Keratinocyte (primary cell): ENCODE results near the gene FAM78A. TPM values are rescaled to one million over a fixed set of nuclear protein-coding genes. Genes with fewer than 3 reads are reported as not detected.

Source experiments
- DNase-seq: peaks from one replicate; pipeline ENCODE4 v3.0.0-alpha.2; 2011; ENCODE audit warnings: low read depth, missing footprints, low spot score
- FAIRE-seq: peaks from 2 replicates; lab custom pipeline; 2011; peaks lifted over from hg19 to GRCh38; lab: Jason Lieb, UNC
- H2AFZ ChIP-seq: 2 replicates; pipeline ENCODE4 v1.6.0; 2012; ENCODE audit warnings: low read length, control low read depth, inconsistent platforms; ENCODE audit not compliant: control insufficient read depth
- H3K27ac ChIP-seq: 2 replicates; pipeline ENCODE4 v1.5.1; 2011; ENCODE audit warnings: low read length; ENCODE audit not compliant: control insufficient read depth, insufficient read depth
- H3K27me3 ChIP-seq: 3 replicates; pipeline ENCODE4 v1.6.0; 2011; ENCODE audit warnings: low read length; ENCODE audit not compliant: control insufficient read depth, insufficient read depth; ENCODE audit errors: extremely low read depth
- H3K36me3 ChIP-seq, 2 experiments: 2 replicates in 1 of 2; 3 replicates in 1 of 2; pipeline ENCODE4 v1.5.1; 2011; ENCODE audit warnings: low read length in 2 of 2, mild to moderate bottlenecking in 1 of 2; ENCODE audit not compliant: control insufficient read depth in 2 of 2, insufficient read depth in 2 of 2; ENCODE audit errors: extremely low read depth in 1 of 2
- H3K4me1 ChIP-seq: 3 replicates; pipeline ENCODE4 v1.5.1; 2011; ENCODE audit warnings: low read length; ENCODE audit not compliant: control insufficient read depth, insufficient read depth; ENCODE audit errors: extremely low read depth
- H3K4me2 ChIP-seq: 3 replicates; pipeline ENCODE4 v1.6.0; 2011; ENCODE audit warnings: low read depth, low read length; ENCODE audit not compliant: control insufficient read depth, insufficient read depth; ENCODE audit errors: extremely low read depth
- H3K4me3 ChIP-seq, 3 experiments: fragments of 200-600 bp in 1 of 3; sonication (generic) in 1 of 3; 2 replicates in 2 of 3; 3 replicates in 1 of 3; pipeline ENCODE4 v1.5.1; 2011 to 2016; ENCODE audit warnings: low read length in 3 of 3, mild to moderate bottlenecking in 3 of 3, control low read depth in 2 of 3, inconsistent platforms in 1 of 3, low read depth in 1 of 3, mixed read lengths in 1 of 3, mixed run types in 1 of 3, moderate library complexity in 1 of 3; ENCODE audit not compliant: control insufficient read depth in 2 of 3, insufficient read depth in 2 of 3; ENCODE audit errors: extremely low read depth in 1 of 3
- H3K79me2 ChIP-seq: 2 replicates; pipeline ENCODE4 v1.6.0; 2012; ENCODE audit warnings: low read length; ENCODE audit not compliant: control insufficient read depth, insufficient read depth
- H3K9ac ChIP-seq: 3 replicates; pipeline ENCODE4 v1.6.0; 2011; ENCODE audit warnings: low read length; ENCODE audit not compliant: control insufficient read depth, insufficient read depth; ENCODE audit errors: extremely low read depth
- H3K9me1 ChIP-seq: 3 replicates; pipeline ENCODE4 v1.6.0; 2011; ENCODE audit warnings: low read length; ENCODE audit not compliant: control insufficient read depth, insufficient read depth; ENCODE audit errors: extremely low read depth
- H3K9me3 ChIP-seq: 2 replicates; pipeline ENCODE4 v1.5.1; 2012; ENCODE audit warnings: low read depth, low read length; ENCODE audit not compliant: control insufficient read depth
- H4K20me1 ChIP-seq: 3 replicates; pipeline ENCODE4 v1.6.0; 2011; ENCODE audit warnings: low read length; ENCODE audit not compliant: control insufficient read depth, insufficient read depth; ENCODE audit errors: extremely low read depth
- EZH2 ChIP-seq: IDR thresholded peaks from one replicate; pipeline ENCODE4 v1.6.1; 2012; ENCODE audit warnings: inconsistent platforms, mild to moderate bottlenecking, low read length, moderate library complexity
- dilution Hi-C: fragments of 300-500 bp; cut with MboI; formaldehyde crosslinking; loops from one replicate; pipeline ENCODE4 v1.7.0; 2020; ENCODE audit warnings: low sequenced_read_pairs; ENCODE audit not compliant: extremely low pct_ligation_motif_present
- polyA plus RNA-seq, 5 experiments: library from polyadenylated mRNA; depleted of rRNA in 3 of 5; stranded (reverse) in 3 of 5; stranded (forward) in 1 of 5; unstranded in 1 of 5; fragments of >200 nt; gene quantifications; 1 replicate in 1 of 5; 2 replicates in 3 of 5; 3 replicates in 1 of 5; pipeline versions ENCODE4 v1.2.1 to v1.2.3, GENCODE V29; 2011 to 2012; ENCODE audit warnings: missing spikeins in 2 of 5, low read depth in 1 of 5, low replicate concordance in 1 of 5
- TF ChIP-seq, protein P1 (sequence below), 3 experiments: IDR thresholded peaks in 1 of 3; conservative IDR thresholded peaks in 1 of 3; optimal IDR thresholded peaks in 1 of 3; 2 replicates in 2 of 3; 3 replicates in 1 of 3; pipeline versions ENCODE3 to v1.5.1; 2011; ENCODE audit warnings: low read length in 3 of 3, mild to moderate bottlenecking in 3 of 3, moderate library complexity in 2 of 3, control low read depth in 1 of 3, inconsistent platforms in 1 of 3; ENCODE audit not compliant: insufficient read depth in 2 of 3; ENCODE audit errors: extremely low read depth in 1 of 3

FAM78A gene
- polyA plus RNA-seq, 1 donor (not counting 4 experiments of a cell fraction or from before 2014, with no cell fraction given): 0.25 TPM

DNA sequence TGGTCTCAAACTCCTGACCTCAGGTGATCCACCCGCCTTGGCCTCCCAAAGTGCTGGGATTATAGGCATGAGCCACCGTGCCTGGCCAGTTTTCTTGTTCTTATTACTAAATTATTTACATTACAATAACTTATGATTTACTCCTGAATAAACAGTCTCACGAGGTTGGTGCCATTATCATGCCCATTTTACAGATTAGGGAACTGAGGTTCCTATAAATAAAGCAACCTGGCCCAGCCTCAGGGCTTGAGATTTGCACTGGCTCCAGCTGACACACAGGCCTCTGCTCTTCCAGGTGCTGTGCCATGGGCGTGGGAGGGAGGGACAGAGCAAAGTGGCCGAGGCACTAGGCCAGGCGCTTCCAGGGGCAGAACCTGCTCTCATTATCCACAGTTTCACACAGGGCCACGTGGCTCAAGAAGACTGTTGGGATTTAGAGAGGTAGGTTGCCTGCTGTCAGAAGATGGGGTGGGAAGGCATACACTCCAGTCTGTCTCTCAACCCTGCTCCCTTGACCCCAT lies 15.5 kb upstream of the FAM78A start:
- H2AFZ ChIP-seq: no peak overlapping the region
- no peaks in the 10 kb centered on the region for H3K79me2 ChIP-seq
- no peak for FAIRE-seq

DNA sequence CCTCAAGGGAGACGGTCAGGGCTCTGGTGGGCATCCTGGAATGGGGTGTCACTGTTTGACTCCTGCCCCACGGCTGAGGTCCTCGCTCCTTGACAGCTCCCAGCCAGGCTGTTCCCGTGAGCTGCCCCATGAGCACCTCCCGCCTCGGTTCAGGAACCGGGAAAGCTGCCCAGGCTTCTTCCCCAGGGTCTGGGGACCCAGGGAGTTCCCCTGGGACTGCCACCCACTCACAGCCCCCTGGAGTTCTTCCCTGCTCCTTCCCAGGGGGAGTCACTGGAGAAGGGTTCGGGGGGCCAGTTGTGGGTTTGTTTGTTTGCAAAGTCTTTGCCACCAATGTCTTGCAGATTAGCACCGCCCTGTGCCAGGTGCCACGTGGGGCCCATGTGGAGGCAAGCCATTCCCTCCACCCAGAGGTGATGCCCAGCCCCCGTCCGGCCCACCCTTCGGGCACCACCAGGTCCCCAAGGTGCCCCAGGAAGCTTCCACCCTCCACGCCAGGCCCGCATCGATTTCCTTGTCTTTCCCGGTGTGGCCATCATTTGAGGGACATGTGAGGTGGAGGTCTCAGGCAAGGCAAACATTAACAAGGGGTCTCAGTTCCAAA lies 14.6 kb upstream of the FAM78A start:
- DNase-seq: no peak
- Histone ChIP-seq H3K4me3 (no peak overlapping the region), H3K9ac (no peak overlapping the region), H3K9me3 (no peaks in the 10 kb centered on the region), H3K4me2 (no peak overlapping the region), H3K27me3 (no peaks in the 10 kb centered on the region), H3K79me2 (no peaks in the 10 kb centered on the region), H3K27ac (no peak overlapping the region), H3K36me3 (no peaks in the 10 kb centered on the region), H3K9me1 (no peaks in the 10 kb centered on the region), H4K20me1 (no peaks in the 10 kb centered on the region), H2AFZ (no peak overlapping the region), H3K4me1 (no peaks in the 10 kb centered on the region)
- dilution Hi-C loops: no loop called here
- TF ChIP-seq, protein P1, sequence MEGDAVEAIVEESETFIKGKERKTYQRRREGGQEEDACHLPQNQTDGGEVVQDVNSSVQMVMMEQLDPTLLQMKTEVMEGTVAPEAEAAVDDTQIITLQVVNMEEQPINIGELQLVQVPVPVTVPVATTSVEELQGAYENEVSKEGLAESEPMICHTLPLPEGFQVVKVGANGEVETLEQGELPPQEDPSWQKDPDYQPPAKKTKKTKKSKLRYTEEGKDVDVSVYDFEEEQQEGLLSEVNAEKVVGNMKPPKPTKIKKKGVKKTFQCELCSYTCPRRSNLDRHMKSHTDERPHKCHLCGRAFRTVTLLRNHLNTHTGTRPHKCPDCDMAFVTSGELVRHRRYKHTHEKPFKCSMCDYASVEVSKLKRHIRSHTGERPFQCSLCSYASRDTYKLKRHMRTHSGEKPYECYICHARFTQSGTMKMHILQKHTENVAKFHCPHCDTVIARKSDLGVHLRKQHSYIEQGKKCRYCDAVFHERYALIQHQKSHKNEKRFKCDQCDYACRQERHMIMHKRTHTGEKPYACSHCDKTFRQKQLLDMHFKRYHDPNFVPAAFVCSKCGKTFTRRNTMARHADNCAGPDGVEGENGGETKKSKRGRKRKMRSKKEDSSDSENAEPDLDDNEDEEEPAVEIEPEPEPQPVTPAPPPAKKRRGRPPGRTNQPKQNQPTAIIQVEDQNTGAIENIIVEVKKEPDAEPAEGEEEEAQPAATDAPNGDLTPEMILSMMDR (optimal IDR thresholded peaks at IDR 0.05 in 1 of 3, IDR thresholded peaks at IDR 0.05 in 1 of 3, conservative IDR thresholded peaks at IDR 0.05 in 1 of 3; ENCODE audit: extremely low read depth in 1 of 3, insufficient read depth in 2 of 3, low read length in 3 of 3): no peak
- no peak for TF ChIP-seq EZH2
- no peak for FAIRE-seq

More for the DNA sequence above, 15.5 kb upstream of the FAM78A start:
- Histone ChIP-seq H3K27ac (no peak overlapping the region), H3K36me3 (no peaks in the 10 kb centered on the region), H3K9me1 (no peaks in the 10 kb centered on the region), H3K9ac (no peak overlapping the region), H3K9me3 (no peaks in the 10 kb centered on the region), H4K20me1 (no peaks in the 10 kb centered on the region), H3K4me1 (no peaks in the 10 kb centered on the region), H3K4me3 (no peak overlapping the region), H3K4me2 (no peak overlapping the region), H3K27me3 (peaks cover 1% of the 10 kb centered on the region)
- DNase-seq: no peak
- dilution Hi-C loops: no loop called here
- TF ChIP-seq, protein P1 (optimal IDR thresholded peaks at IDR 0.05 in 1 of 3, IDR thresholded peaks at IDR 0.05 in 1 of 3, conservative IDR thresholded peaks at IDR 0.05 in 1 of 3; ENCODE audit: extremely low read depth in 1 of 3, insufficient read depth in 2 of 3, low read length in 3 of 3): no peak
- TF ChIP-seq EZH2: no peak
